ENCODE results near the gene SF3B3. TPM values are rescaled to one million over a fixed set of nuclear protein-coding genes. Genes with fewer than 3 reads are reported as not detected.

The SF3B3 gene
- polyA plus RNA-seq, 1 donor (not counting 4 experiments of a cell fraction or from before 2014, with no cell fraction given), result 142 TPM

DNA sequence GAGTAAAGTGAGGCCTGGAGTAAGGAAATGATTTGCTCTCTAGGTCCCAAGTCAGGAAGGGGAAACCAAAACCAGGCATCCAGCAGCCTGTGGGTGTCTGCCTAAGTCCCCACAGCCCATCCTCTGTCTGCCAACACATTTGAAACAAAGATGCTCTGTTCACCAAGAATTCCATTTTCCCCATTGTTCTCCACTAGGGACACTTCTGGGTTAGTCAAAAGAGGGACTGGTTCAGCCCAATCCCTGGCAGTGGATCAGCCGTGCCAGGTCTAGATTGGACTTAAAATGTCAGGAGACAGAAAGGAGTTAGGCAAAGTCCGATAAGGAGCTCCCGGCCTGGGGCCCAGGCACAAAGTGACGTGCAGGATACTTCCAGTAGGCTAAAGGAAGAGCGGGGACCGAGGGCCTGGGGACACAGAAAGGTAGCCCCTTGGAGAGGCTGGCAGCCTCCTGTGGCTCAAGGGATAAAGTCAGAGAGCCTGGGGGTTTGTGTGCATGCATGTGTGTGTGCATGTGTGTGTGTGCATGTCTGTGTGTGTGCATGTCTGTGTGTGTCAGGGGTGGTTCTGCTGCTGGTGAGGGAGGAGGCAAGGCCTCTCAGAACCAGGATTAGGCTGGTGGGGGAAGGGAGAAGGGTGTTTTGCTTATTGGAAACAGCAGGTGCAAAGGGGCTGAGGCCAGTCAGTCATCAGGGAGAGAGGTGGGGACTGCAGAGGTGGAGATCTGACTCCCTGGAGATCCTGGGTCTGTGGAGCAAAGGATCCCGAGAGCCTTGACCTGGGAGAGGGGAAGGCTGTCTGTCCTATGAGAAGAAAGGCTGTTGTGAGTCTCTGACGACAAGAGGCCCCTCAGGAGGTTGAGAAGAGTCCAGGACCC, 81.0 kb downstream of the SF3B3 start:
- Histone ChIP-seq H3K27ac (ENCODE audit: control insufficient read depth, insufficient read depth, low read length) (no peak overlapping the region), H3K4me2 (ENCODE audit: control insufficient read depth, extremely low read depth, insufficient read depth, low read depth, low read length) (no peak overlapping the region), H2AFZ (ENCODE audit: control insufficient read depth, low read length) (no peak overlapping the region), H3K27me3 (ENCODE audit: control insufficient read depth, extremely low read depth, insufficient read depth, low read length) (no peaks in the 10 kb centered on the region), H3K9me3 (ENCODE audit: control insufficient read depth, low read depth, low read length) (no peaks in the 10 kb centered on the region), H3K9ac (ENCODE audit: control insufficient read depth, extremely low read depth, insufficient read depth, low read length) (no peak overlapping the region), H3K9me1 (ENCODE audit: control insufficient read depth, extremely low read depth, insufficient read depth, low read length) (no peaks in the 10 kb centered on the region), H4K20me1 (ENCODE audit: control insufficient read depth, extremely low read depth, insufficient read depth, low read length) (no peaks in the 10 kb centered on the region), H3K4me1 (ENCODE audit: control insufficient read depth, extremely low read depth, insufficient read depth, low read length) (no peaks in the 10 kb centered on the region), H3K79me2 (ENCODE audit: control insufficient read depth, insufficient read depth, low read length) (no peaks in the 10 kb centered on the region), H3K36me3 (ENCODE audit: control insufficient read depth in 2 of 2, extremely low read depth in 1 of 2, insufficient read depth in 2 of 2, low read length in 2 of 2) (no peaks in the 10 kb centered on the region), H3K4me3 (ENCODE audit: control insufficient read depth in 2 of 3, extremely low read depth in 1 of 3, insufficient read depth in 2 of 3, low read depth in 1 of 3, low read length in 3 of 3) (no peak overlapping the region)
- dilution Hi-C loops (cut with MboI; ENCODE audit: extremely low pct_ligation_motif_present, low sequenced_read_pairs), result no loop called here
- TF ChIP-seq CTCF (optimal IDR thresholded peaks at IDR 0.05 in 1 of 3, IDR thresholded peaks at IDR 0.05 in 1 of 3, conservative IDR thresholded peaks at IDR 0.05 in 1 of 3; ENCODE audit: extremely low read depth in 1 of 3, insufficient read depth in 2 of 3, low read length in 3 of 3) (no peak), EZH2 (IDR thresholded peaks at IDR 0.05; ENCODE audit: low read length) (no peak)
- DNase-seq (ENCODE audit: low read depth, low spot score) (no peak), FAIRE-seq (no peak)

- Histone ChIP-seq H3K79me2 (ENCODE audit: control insufficient read depth, insufficient read depth, low read length) (no peaks in the 10 kb centered on the region), H2AFZ (ENCODE audit: control insufficient read depth, low read length) (no peak overlapping the region), H3K27me3 (ENCODE audit: control insufficient read depth, extremely low read depth, insufficient read depth, low read length) (no peaks in the 10 kb centered on the region), H4K20me1 (ENCODE audit: control insufficient read depth, extremely low read depth, insufficient read depth, low read length) (no peaks in the 10 kb centered on the region), H3K4me2 (ENCODE audit: control insufficient read depth, extremely low read depth, insufficient read depth, low read depth, low read length) (no peak overlapping the region), H3K27ac (ENCODE audit: control insufficient read depth, insufficient read depth, low read length) (no peak overlapping the region), H3K36me3 (ENCODE audit: control insufficient read depth in 2 of 2, extremely low read depth in 1 of 2, insufficient read depth in 2 of 2, low read length in 2 of 2) (no peaks in the 10 kb centered on the region), H3K4me1 (ENCODE audit: control insufficient read depth, extremely low read depth, insufficient read depth, low read length) (no peaks in the 10 kb centered on the region), H3K9ac (ENCODE audit: control insufficient read depth, extremely low read depth, insufficient read depth, low read length) (no peak overlapping the region), H3K9me1 (ENCODE audit: control insufficient read depth, extremely low read depth, insufficient read depth, low read length) (no peaks in the 10 kb centered on the region), H3K9me3 (ENCODE audit: control insufficient read depth, low read depth, low read length) (no peaks in the 10 kb centered on the region), H3K4me3 (ENCODE audit: control insufficient read depth in 2 of 3, extremely low read depth in 1 of 3, insufficient read depth in 2 of 3, low read depth in 1 of 3, low read length in 3 of 3) (no peak overlapping the region)
- no peak for DNase-seq (ENCODE audit: low read depth, low spot score)
- dilution Hi-C loops (cut with MboI; ENCODE audit: extremely low pct_ligation_motif_present, low sequenced_read_pairs), result no loop called here
- FAIRE-seq, result no peak
- TF ChIP-seq CTCF (optimal IDR thresholded peaks at IDR 0.05 in 1 of 3, IDR thresholded peaks at IDR 0.05 in 1 of 3, conservative IDR thresholded peaks at IDR 0.05 in 1 of 3; ENCODE audit: extremely low read depth in 1 of 3, insufficient read depth in 2 of 3, low read length in 3 of 3) (no peak), EZH2 (IDR thresholded peaks at IDR 0.05; ENCODE audit: low read length) (no peak)
These were observed 81.7 kb downstream of the SF3B3 start for GRCh38 chr16:70605283-70605657.
